ENCODE data around the gene MEOX1. TPM values are rescaled to one million over a fixed set of nuclear protein-coding genes. Genes with fewer than 3 reads are reported as not detected.

Gene MEOX1
- total RNA-seq, 1 donor from 2014 or later: 1.8 TPM

GRCh38 chr17:43655693-43656255, 5.9 kb downstream of the MEOX1 start:
- Mint-ChIP-seq H3K36me3 (no peaks in the 10 kb centered on the region), H3K27me3 (ENCODE audit: low read depth) (peaks cover 10% of the 10 kb centered on the region), H3K4me3 (no peak overlapping the region), H3K4me1 (peaks cover 45% of the 10 kb centered on the region), H3K9me3 (no peaks in the 10 kb centered on the region), H3K27ac (peak overlapping the region; percentile 60)
- no peak for DNase-seq (ENCODE audit: low spot score in 2 of 2, unreplicated experiment in 2 of 2)
- no peak for TF ChIP-seq CTCF (IDR thresholded peaks at IDR 0.05; ENCODE audit: unreplicated experiment)

GRCh38 chr17:43652124-43652480, 9.6 kb downstream of the MEOX1 start:
- H3K9me3 Mint-ChIP-seq: no peaks in the 10 kb centered on the region
- peaks cover 28% of the 10 kb centered on the region for H3K4me1 Mint-ChIP-seq
- H3K36me3 Mint-ChIP-seq: no peaks in the 10 kb centered on the region
- H3K4me3 Mint-ChIP-seq: no peak overlapping the region
- TF ChIP-seq CTCF (IDR thresholded peaks at IDR 0.05; ENCODE audit: unreplicated experiment): no peak
- DNase-seq (ENCODE audit: low spot score in 2 of 2, unreplicated experiment in 2 of 2): no peak
- H3K27me3 Mint-ChIP-seq (ENCODE audit: low read depth): peaks cover 1% of the 10 kb centered on the region
- no peak overlapping the region for H3K27ac Mint-ChIP-seq

- no peak for TF ChIP-seq CTCF (IDR thresholded peaks at IDR 0.05; ENCODE audit: unreplicated experiment)
- H3K4me3 Mint-ChIP-seq: no peak overlapping the region
- no peak overlapping the region for H3K27ac Mint-ChIP-seq
- H3K27me3 Mint-ChIP-seq (ENCODE audit: low read depth): peaks cover 2% of the 10 kb centered on the region
- peaks cover 13% of the 10 kb centered on the region for H3K4me1 Mint-ChIP-seq
- DNase-seq (ENCODE audit: low spot score in 2 of 2, unreplicated experiment in 2 of 2): no peak
- H3K36me3 Mint-ChIP-seq: no peaks in the 10 kb centered on the region
- H3K9me3 Mint-ChIP-seq: no peaks in the 10 kb centered on the region
Measured at GRCh38 chr17:43650471-43650870, 11.3 kb downstream of the MEOX1 start.

GRCh38 chr17:43648916-43649315, 12.8 kb downstream of the MEOX1 start:
- peaks cover 2% of the 10 kb centered on the region for H3K27me3 Mint-ChIP-seq (ENCODE audit: low read depth)
- no peak overlapping the region for H3K27ac Mint-ChIP-seq
- no peak overlapping the region for H3K4me3 Mint-ChIP-seq
- no peak for TF ChIP-seq CTCF (IDR thresholded peaks at IDR 0.05; ENCODE audit: unreplicated experiment)
- H3K4me1 Mint-ChIP-seq: peaks cover 15% of the 10 kb centered on the region
- H3K36me3 Mint-ChIP-seq: no peaks in the 10 kb centered on the region
- no peak for DNase-seq (ENCODE audit: low spot score in 2 of 2, unreplicated experiment in 2 of 2)
- no peaks in the 10 kb centered on the region for H3K9me3 Mint-ChIP-seq

GRCh38 chr17:43645765-43646481, 15.8 kb downstream of the MEOX1 start:
- no peaks in the 10 kb centered on the region for H3K9me3 Mint-ChIP-seq
- no peak for DNase-seq (ENCODE audit: low spot score in 2 of 2, unreplicated experiment in 2 of 2)
- H3K36me3 Mint-ChIP-seq: no peaks in the 10 kb centered on the region
- H3K4me1 Mint-ChIP-seq: peaks cover 11% of the 10 kb centered on the region
- no peak for TF ChIP-seq CTCF (IDR thresholded peaks at IDR 0.05; ENCODE audit: unreplicated experiment)
- H3K27me3 Mint-ChIP-seq (ENCODE audit: low read depth): peaks cover 2% of the 10 kb centered on the region
- no peak overlapping the region for H3K27ac Mint-ChIP-seq
- no peak overlapping the region for H3K4me3 Mint-ChIP-seq
